DOHH2 (cell line): ENCODE results near the gene TRIM24.

Experiments
- H3F3A ChIP-seq: fragments of 200-600 bp; sonication (generic), shearing (Covaris generic); 2 replicates; pipeline ENCODE4 v1.6.0; 2016; ENCODE audit warnings: antibody characterized with exemption, mild to moderate bottlenecking; ENCODE audit not compliant: control insufficient read depth, insufficient read depth
- H3K27ac ChIP-seq: fragments of 200-600 bp; sonication (generic); 2 replicates; pipeline ENCODE4 v1.5.1; 2014; ENCODE audit warnings: low read depth, mild to moderate bottlenecking, low read length, moderate library complexity
- H3K27me3 ChIP-seq: fragments of 200-600 bp; sonication (generic); 2 replicates; pipeline ENCODE4 v1.6.1; 2014; ENCODE audit warnings: mild to moderate bottlenecking, low read length, mixed read lengths; ENCODE audit not compliant: control insufficient read depth
- H3K36me3 ChIP-seq: fragments of 200-600 bp; sonication (generic); 2 replicates; pipeline ENCODE4 v1.6.1; 2014; ENCODE audit warnings: mild to moderate bottlenecking, low read length, moderate library complexity, mixed read lengths; ENCODE audit not compliant: control insufficient read depth
- H3K4me1 ChIP-seq: fragments of 200-600 bp; sonication (generic); 2 replicates; pipeline ENCODE4 v1.6.1; 2014; ENCODE audit warnings: mild to moderate bottlenecking, low read length, mixed read lengths; ENCODE audit not compliant: control insufficient read depth
- H3K4me2 ChIP-seq: fragments of 200-600 bp; sonication (generic); 2 replicates; pipeline ENCODE4 v1.6.0; 2014; ENCODE audit warnings: mild to moderate bottlenecking, low read length, moderate library complexity
- H3K4me3 ChIP-seq: fragments of 200-600 bp; sonication (generic); 2 replicates; pipeline ENCODE4 v1.5.1; 2014; ENCODE audit warnings: mild to moderate bottlenecking, low read length, mixed read lengths
- H3K79me2 ChIP-seq: fragments of 200-600 bp; sonication (generic); 2 replicates; pipeline ENCODE4 v1.6.1; 2014; ENCODE audit warnings: mild to moderate bottlenecking, low read length, mixed read lengths; ENCODE audit not compliant: control insufficient read depth
- H3K9me2 ChIP-seq: fragments of 200-600 bp; sonication (generic); replicated peaks from 2 replicates; pipeline ENCODE4 v1.6.1; 2014; ENCODE audit warnings: mild to moderate bottlenecking, low read length, mixed read lengths; ENCODE audit not compliant: control insufficient read depth
- H3K9me3 ChIP-seq: fragments of 200-600 bp; sonication (generic); 2 replicates; pipeline ENCODE4 v1.6.1; 2014; ENCODE audit warnings: antibody characterized with exemption, low read length, mixed read lengths; ENCODE audit not compliant: control insufficient read depth, insufficient read depth
- H4K20me1 ChIP-seq: fragments of 200-600 bp; sonication (generic); 2 replicates; pipeline ENCODE4 v1.6.0; 2014; ENCODE audit warnings: low read depth, mild to moderate bottlenecking, antibody characterized with exemption, low read length, moderate library complexity; ENCODE audit not compliant: control insufficient read depth, insufficient read depth
- EZH2phosphoT487 ChIP-seq: fragments of 200-600 bp; sonication (generic); IDR thresholded peaks from 2 replicates; pipeline ENCODE4 v1.6.1; 2017; ENCODE audit warnings: borderline replicate concordance, mild to moderate bottlenecking, antibody characterized with exemption, low read length, moderate library complexity, mixed read lengths
- TF ChIP-seq, protein P1 (sequence below): fragments of 200-600 bp; sonication (generic); IDR thresholded peaks from one replicate; pipeline ENCODE4 v1.5.1; 2014; ENCODE audit warnings: antibody characterized with exemption, mild to moderate bottlenecking, low read depth, low read length; ENCODE audit not compliant: poor library complexity, severe bottlenecking

Gene TRIM24

DNA sequence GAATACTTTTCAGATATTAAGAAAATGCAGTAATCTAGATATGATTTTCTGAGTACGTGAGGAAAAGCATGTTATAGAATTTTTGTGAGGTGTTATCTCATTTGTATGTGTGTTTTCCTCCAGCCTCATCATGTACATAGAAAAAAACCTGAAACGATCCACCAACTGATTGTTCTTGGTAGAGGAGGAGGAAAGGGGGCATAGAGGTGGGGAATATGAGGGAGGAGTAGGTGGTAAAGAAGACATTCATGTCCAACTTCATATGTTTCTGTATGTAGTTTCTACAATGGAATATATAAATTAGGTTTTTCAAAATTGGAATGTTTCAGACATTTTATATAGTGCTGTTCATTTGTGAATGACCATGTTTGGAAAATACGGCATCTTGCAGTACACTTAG, 109.4 kb downstream of the TRIM24 start:
- TF ChIP-seq EZH2phosphoT487: no peak
- TF ChIP-seq, protein P1, sequence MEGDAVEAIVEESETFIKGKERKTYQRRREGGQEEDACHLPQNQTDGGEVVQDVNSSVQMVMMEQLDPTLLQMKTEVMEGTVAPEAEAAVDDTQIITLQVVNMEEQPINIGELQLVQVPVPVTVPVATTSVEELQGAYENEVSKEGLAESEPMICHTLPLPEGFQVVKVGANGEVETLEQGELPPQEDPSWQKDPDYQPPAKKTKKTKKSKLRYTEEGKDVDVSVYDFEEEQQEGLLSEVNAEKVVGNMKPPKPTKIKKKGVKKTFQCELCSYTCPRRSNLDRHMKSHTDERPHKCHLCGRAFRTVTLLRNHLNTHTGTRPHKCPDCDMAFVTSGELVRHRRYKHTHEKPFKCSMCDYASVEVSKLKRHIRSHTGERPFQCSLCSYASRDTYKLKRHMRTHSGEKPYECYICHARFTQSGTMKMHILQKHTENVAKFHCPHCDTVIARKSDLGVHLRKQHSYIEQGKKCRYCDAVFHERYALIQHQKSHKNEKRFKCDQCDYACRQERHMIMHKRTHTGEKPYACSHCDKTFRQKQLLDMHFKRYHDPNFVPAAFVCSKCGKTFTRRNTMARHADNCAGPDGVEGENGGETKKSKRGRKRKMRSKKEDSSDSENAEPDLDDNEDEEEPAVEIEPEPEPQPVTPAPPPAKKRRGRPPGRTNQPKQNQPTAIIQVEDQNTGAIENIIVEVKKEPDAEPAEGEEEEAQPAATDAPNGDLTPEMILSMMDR: no peak
- no peaks in the 10 kb centered on the region for H3K79me2 ChIP-seq
- peaks cover 79% of the 10 kb centered on the region for H3K36me3 ChIP-seq

DNA sequence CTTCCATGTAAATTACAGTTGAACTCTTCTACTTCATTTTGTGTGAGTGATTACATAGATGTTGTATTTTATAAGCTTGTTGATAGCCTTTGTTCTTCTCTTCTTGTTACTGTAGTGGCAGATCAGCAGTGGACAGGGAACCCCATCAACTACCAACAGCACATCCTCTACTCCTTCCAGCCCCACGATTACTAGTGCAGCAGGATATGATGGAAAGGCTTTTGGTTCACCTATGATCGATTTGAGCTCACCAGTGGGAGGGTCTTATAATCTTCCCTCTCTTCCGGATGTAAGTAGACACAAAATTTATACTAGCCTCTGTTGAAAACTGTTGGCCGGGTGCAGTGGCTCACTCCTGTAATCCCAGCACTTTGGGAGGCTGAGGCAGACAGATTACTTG, 110.7 kb downstream of the TRIM24 start:
- Histone ChIP-seq H3K4me3 (no peak overlapping the region), H3K9me3 (0 out of 2 replicates have a peak, but pooled peaks cover 3% of the 10 kb centered on the region), H3F3A (no peaks in the 10 kb centered on the region), H3K27me3 (no peaks in the 10 kb centered on the region), H3K4me2 (no peak overlapping the region), H4K20me1 (no peaks in the 10 kb centered on the region), H3K27ac (no peak overlapping the region), H3K79me2 (no peaks in the 10 kb centered on the region), H3K4me1 (no peaks in the 10 kb centered on the region), H3K36me3 (peaks cover 68% of the 10 kb centered on the region), H3K9me2 (no peaks in the 10 kb centered on the region)
- TF ChIP-seq, protein P1: no peak
- no peak for TF ChIP-seq EZH2phosphoT487

More for the DNA sequence above, 109.4 kb downstream of the TRIM24 start:
- Histone ChIP-seq H3K9me3 (peaks cover 15% of the 10 kb centered on the region; the same call in 1 of the 2 replicates), H3K4me1 (no peaks in the 10 kb centered on the region), H3K9me2 (no peaks in the 10 kb centered on the region), H4K20me1 (no peaks in the 10 kb centered on the region), H3K27me3 (no peaks in the 10 kb centered on the region), H3K4me2 (no peak overlapping the region), H3K4me3 (no peak overlapping the region), H3F3A (no peaks in the 10 kb centered on the region), H3K27ac (no peak overlapping the region)

DNA sequence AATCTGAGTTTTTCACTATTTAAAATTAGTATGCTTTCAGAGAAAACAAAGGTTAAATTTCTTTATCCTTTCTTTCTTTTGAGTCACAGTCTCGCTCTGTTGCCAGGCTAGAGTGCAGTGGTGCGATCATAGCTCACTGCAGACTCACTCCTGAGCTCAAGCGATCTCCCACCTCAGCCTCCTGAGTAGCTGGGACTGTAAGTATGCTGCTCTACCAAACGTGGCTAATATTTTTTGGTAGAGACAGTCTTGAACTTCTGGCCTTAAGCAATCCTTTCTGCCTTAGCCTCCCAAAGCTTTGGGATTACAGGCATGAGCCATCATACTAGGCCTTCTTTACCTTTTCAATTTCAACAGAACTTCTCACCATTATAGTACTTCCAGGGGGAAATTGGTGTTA, 113.7 kb downstream of the TRIM24 start:
- no peaks in the 10 kb centered on the region for H3K9me2 ChIP-seq
- H3K4me2 ChIP-seq: no peak overlapping the region
- no peaks in the 10 kb centered on the region for H3F3A ChIP-seq
- H3K4me1 ChIP-seq: no peaks in the 10 kb centered on the region
- no peak overlapping the region for H3K27ac ChIP-seq
- TF ChIP-seq, protein P1: no peak
- no peak for TF ChIP-seq EZH2phosphoT487
- H3K4me3 ChIP-seq: no peak overlapping the region
- H4K20me1 ChIP-seq: no peaks in the 10 kb centered on the region
- H3K36me3 ChIP-seq: peaks cover 75% of the 10 kb centered on the region
- H3K9me3 ChIP-seq: no peaks in the 10 kb centered on the region
- H3K79me2 ChIP-seq: no peaks in the 10 kb centered on the region
- no peaks in the 10 kb centered on the region for H3K27me3 ChIP-seq
